Coronary artery (tissue), 2 donors: ENCODE measurements around the gene ATE1.
"Not testable (repeated sequence)": the region's sequence is repeated elsewhere in the genome, so short reads cannot be mapped to it uniquely, and the experiment has no call there.

Experiments
- DNase-seq: peaks from one replicate; pipeline ENCODE4 v3.0.0-alpha.2; 2017; ENCODE audit warnings: low spot score
- H3K27ac ChIP-seq, 2 donors: fragments of 200-600 bp; sonication (generic); one replicate each; pipeline ENCODE4 v1.5.1; 2016 to 2019
- H3K4me3 ChIP-seq: fragments of 200-600 bp; sonication (generic); 2 replicates; pipeline ENCODE4 v1.5.1; 2016; ENCODE audit warnings: mild to moderate bottlenecking, moderate library complexity
- CTCF ChIP-seq: fragments of 200-600 bp; sonication (generic); IDR thresholded peaks from one replicate; pipeline ENCODE4 v1.5.1; 2019; ENCODE audit warnings: antibody characterized with exemption

The ATE1 gene

DNA sequence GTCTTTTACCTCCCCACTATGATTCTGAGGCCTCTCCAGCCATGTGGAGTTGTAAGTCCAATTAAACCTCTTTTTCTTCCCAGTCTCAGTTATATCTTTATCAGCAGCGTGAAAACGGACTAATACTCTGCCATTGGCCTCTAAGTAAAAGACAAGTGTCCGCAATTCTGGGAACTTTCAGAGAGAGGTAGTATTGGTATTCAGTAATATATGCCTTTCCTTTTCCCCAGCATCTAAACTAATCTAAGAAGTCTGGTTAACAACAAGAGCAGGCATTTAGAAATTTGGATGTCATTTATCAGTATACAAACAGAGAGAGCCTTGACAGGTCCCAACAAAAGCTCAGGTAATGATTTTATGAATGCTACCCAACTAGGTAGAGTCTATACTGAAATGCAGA lies 95.2 kb downstream of the ATE1 start:
- TF ChIP-seq CTCF = no peak

DNA sequence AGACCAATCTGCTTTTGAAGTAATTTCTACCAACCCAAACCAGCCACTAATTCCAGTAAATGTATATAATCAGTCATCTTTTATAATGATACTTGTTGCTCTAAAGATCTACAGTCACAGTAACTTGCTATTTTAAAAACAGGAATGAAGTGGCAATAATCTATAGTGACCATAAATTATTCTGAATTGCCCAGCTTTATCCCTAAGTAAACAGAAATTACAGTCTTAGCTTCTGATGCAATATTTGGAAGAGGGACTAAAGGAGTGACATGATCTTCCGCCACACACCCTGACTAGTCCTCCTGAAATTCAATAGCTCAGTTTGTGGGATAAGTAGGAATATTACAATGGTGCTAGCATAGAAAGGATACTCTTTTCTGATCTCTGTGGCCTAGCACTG lies 96.1 kb downstream of the ATE1 start:
- Histone ChIP-seq H3K4me3 (no peak overlapping the region), H3K27ac (no peak overlapping the region)
- no peak for DNase-seq
- TF ChIP-seq CTCF = no peak

More for the DNA sequence above, 95.2 kb downstream of the ATE1 start:
- Histone ChIP-seq H3K4me3 (no peak overlapping the region), H3K27ac (no peak overlapping the region)
- DNase-seq = no peak

GRCh38 chr10:121831237-121831636 lies 96.6 kb downstream of the ATE1 start:
- TF ChIP-seq CTCF = no peak
- DNase-seq = no peak
- H3K4me3 ChIP-seq = no peak overlapping the region
- H3K27ac ChIP-seq = no peak overlapping the region

GRCh38 chr10:121830101-121830500 lies 97.7 kb downstream of the ATE1 start:
- no peak for DNase-seq
- H3K4me3 ChIP-seq = no peak overlapping the region
- no peak overlapping the region for H3K27ac ChIP-seq
- no peak for TF ChIP-seq CTCF

- Histone ChIP-seq H3K27ac (no peak overlapping the region), H3K4me3 (no peak overlapping the region)
Measured at GRCh38 chr10:121828045-121828444, 99.8 kb downstream of the ATE1 start.

GRCh38 chr10:121826773-121827172 lies 101.1 kb downstream of the ATE1 start:
- not testable (repeated sequence) for DNase-seq, H3K27ac ChIP-seq, H3K4me3 ChIP-seq

More at GRCh38 chr10:121828045-121828444, 99.8 kb downstream of the ATE1 start:
- no peak for TF ChIP-seq CTCF
- no peak for DNase-seq

DNA sequence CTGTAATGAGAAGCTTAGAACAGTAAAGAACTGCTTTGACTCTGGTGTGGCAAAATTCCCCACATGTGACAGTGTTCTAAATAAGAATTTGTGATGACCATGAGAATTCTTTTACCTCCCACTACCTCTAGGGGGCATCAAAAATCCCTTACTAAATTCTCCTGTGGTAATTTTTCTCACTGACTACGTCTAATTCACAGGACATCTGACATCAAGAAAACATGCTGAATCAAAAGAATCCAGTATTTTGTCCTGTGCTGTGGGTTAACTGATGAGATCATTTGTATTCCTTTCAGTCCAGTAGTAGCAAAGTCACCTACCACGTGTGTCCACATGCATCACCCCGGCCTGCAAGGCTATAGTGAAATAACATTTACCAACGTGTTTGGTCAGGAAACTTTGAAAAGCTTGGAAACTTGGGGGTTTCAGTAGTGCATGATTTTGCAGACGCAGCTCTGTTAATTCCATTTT lies 103.8 kb downstream of the ATE1 start:
- TF ChIP-seq CTCF = peak; percentile 65
- Histone ChIP-seq H3K27ac (no peak overlapping the region), H3K4me3 (no peak overlapping the region)
- no peak for DNase-seq

DNA sequence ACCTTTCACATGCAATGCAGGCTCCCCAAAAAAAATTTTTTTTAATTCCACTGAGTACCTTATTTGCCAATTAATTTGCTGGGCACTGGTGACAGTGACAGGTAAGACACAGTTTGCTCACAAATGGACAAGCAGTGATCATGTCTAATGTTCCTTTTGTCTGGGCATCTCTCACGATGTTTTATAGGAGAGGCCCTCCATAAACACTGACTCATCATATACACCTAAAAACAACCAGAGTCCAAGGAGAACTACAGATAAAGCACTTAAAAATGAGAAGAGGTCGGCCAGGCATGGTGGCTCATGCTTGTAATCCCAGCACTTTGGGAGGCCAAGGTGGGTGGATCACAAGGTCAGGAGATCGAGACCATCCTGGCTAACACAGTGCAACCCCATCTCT lies 105.1 kb downstream of the ATE1 start:
- no peak for DNase-seq
- Histone ChIP-seq H3K27ac (no peak overlapping the region), H3K4me3 (no peak overlapping the region)
- no peak for TF ChIP-seq CTCF
